IPS-18c (cell line): ENCODE results near the gene BICD1.

ENCODE experiments used
- H3K4me3 ChIP-seq: 2 replicates; pipeline ENCODE4 v1.7.0; 2013; ENCODE audit warnings: low read depth, mild to moderate bottlenecking, low read length, moderate library complexity; ENCODE audit not compliant: insufficient read depth
- H3K9me3 ChIP-seq: one replicate; pipeline ENCODE4 v1.6.1; 2013; ENCODE audit warnings: mild to moderate bottlenecking, low read length, moderate library complexity; ENCODE audit not compliant: control insufficient read depth, insufficient read depth

Gene BICD1

GRCh38 chr12:32418903-32419519 lies 312.4 kb downstream of the BICD1 start:
- H3K9me3 ChIP-seq: peaks cover 4% of the 10 kb centered on the region
- peak overlapping the region; percentile 15; the same call in 1 of the 2 replicates for H3K4me3 ChIP-seq

GRCh38 chr12:32419520-32419960 lies 312.9 kb downstream of the BICD1 start:
- Histone ChIP-seq H3K4me3 (no peak overlapping the region), H3K9me3 (peaks cover 4% of the 10 kb centered on the region)

GRCh38 chr12:32420356-32420755 lies 313.7 kb downstream of the BICD1 start:
- no peak overlapping the region for H3K4me3 ChIP-seq
- H3K9me3 ChIP-seq: peaks cover 4% of the 10 kb centered on the region

GRCh38 chr12:32423559-32423958 lies 316.9 kb downstream of the BICD1 start:
- H3K4me3 ChIP-seq: no peak overlapping the region
- H3K9me3 ChIP-seq: peaks cover 8% of the 10 kb centered on the region

DNA sequence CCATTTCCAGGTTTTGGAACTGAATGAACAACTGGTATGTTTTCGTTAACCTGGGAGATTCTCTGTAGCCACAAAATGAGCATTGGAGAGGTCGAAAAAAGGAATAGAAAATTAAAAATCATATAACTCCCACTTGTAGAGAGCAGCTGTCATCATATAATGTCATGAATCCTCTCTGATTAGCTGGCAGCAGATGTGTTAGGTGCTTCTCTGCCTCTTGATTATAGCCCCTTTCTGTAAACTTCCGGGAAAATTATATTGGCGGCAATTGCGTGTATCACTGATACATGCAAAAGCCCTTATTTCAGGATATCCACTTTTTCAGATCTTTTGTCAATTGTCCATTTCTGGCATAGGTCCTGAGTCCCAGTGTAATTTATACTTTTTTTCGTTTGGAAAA lies 324.4 kb downstream of the BICD1 start:
- Histone ChIP-seq H3K9me3 (peaks cover 6% of the 10 kb centered on the region), H3K4me3 (no peak overlapping the region)
